IPS-11a (cell line): ENCODE data around the gene PPCDC.

ENCODE experiments used
- H3K4me3 ChIP-seq: one replicate; pipeline ENCODE4 v1.5.1; 2013; ENCODE audit warnings: low read depth, low read length, control low read depth

The PPCDC gene

DNA sequence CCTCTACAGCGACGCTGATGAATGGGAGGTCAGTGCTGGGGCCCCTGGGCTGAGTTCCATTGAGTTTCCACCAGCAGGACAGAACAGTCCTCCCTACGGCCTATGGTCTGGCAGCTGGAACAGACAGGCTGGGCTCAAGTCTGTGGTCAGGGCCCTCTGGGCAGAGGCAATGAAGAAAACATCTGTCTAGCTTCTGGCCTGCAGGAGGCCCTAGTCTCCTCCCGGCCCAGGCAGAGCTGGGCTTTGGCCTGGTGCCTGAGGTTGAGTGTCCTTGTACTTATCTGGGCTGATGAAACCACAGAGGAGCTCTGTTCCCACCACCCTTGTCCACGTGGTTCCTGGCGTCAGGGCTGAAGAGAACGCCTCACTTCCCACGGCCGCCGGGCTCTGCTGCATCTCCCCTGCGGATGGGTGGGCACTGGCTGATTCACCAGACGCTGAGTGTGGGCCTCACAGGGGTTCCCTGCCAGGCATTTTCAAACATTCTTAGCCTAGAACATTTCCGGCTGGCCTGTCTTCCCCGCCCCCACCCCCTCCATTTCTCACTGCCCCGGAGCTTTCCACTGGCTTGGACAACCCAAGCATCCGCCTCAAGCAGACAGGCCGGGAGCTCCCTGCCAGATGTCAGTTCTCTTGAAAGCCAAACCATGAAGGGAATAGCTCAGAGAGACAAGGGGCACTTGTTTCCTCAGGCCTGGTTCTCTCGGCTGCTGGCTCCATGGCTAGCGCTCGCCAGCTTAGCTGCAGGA is 20.3 kb downstream of the PPCDC start:
- no peak overlapping the region for H3K4me3 ChIP-seq

DNA sequence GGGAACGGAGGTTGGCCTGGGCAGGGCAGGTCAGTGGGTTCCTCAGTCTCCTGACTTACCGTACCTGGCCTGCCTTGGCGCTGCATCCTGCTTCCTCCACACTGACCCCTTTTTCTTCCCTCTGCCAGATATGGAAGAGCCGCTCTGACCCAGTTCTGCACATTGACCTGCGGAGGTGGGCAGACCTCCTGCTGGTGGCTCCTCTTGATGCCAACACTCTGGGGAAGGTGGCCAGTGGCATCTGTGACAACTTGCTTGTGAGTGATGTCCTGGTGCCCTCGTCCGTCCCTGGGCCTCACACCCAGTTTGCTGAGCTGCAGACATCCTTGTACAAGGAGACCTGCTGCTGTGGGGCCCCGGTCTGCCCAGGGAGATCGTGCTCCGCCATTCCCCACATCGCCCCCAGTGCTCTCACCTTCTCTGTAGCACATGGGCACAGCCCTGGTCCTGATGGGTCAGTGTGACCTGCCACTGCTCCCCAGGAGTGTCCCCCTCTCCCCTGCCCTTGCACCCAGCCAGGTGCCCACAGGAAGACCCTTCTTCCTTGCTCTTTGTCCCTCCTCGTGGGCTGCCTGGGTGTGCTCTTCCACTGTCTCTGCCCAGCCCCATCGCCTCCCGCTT is 21.0 kb downstream of the PPCDC start:
- H3K4me3 ChIP-seq, result no peak overlapping the region

DNA sequence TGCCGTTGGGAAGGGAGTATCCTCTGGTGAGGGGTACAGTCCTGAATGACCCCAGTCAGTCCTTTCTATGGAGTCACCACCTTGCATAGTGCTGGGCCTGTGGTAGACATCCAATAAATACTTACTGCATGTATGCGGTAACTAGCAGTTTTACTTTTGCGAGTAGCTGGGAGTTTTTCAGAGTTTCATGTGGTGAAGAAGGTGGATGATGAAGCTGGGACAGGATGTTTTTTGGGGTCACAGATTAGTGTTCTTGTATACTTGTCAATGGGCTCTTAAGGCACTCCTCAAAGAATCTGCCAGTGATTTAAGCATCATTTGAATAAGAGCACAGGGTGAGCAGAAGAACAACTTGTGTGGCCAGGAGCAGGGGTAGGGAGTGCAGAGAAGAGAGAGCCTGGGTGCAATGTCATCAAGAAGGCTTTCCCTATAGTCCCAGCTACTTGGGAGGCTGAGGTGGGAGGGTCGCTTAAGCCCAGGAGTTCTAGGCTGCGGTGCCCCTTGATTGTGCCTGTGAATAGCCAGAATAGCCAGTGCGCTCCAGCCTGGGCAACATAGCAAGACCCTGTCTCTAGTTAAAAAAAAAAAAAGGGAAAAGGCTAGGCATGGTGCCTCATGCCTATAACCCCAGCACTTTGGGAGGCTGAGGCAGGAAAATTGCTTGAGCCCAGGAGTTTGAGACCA is 22.1 kb downstream of the PPCDC start:
- H3K4me3 ChIP-seq, result no peak overlapping the region

DNA sequence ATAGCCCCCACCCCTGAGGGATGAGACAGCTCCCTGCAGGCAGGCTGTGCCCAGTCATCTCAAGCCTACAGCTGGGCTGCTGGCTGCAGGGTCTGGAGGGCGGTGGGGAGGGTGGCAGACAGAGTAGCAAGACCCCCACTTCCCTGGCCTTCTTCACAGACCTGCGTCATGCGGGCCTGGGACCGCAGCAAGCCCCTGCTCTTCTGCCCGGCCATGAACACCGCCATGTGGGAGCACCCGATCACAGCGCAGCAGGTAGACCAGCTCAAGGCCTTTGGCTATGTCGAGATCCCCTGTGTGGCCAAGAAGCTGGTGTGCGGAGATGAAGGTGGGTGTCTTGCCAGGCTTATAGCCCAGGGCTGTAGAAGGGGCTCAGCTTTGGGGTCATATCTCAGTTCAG is 25.0 kb downstream of the PPCDC start:
- no peak overlapping the region for H3K4me3 ChIP-seq

DNA sequence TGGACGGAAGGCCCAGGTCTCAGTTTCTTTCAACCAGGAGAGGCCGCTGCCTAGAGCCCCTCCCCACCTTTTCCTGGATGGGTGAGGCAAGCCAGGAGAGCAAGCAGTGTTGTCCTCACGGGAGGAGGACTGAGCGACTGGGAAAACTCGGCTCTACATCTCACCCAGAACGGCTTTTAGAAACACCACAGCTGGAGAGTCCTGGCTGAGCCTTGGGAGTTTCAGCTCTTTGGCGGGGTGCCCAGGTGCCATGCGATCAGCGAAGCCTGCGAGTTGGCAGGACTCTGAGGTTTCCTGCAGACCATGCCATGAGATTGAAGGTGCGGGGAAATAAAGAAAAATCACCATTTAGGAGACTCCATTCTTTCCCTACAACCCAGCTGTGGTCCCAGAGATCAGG is 26.0 kb downstream of the PPCDC start:
- H3K4me3 ChIP-seq, result no peak overlapping the region

DNA sequence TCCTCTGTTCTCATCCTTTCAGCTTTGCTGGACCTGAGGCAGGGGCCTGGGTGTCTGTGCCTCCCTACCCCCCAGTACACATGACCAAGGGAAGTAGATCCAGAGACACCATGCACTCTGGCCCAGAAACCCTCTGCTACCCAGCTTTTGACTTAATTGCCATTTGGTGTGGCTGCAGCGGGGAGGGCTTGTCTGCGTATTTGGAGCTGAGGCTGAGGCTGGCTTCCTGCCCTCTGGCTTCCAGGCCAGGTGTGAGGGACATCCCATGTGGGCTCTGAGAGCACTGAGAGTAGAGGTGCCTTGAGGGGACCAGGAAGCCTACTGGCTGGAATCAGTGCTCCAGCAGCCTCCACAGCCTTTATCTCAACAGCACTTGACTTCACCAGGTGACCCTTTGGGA is 26.9 kb downstream of the PPCDC start:
- no peak overlapping the region for H3K4me3 ChIP-seq

DNA sequence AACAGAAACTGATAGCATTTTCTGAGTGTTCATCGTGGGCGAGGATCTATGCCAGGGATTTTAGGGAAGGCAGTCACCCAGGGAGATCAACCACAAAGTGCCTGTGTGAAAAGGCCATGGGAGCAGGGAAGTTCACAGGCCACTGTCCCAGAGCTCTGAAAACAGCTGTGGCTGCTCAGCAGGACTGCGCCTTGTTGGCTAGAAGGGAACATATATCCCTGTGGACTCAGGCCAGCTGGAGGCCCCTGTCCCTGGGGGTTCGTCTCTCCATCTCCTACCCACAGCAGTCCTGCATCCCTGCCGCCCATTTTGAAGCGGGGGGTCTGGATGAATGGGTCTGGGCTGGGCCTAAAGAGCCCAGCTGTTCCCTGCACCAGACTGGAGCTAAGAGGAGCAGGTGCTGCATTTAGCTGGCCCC is 27.8 kb downstream of the PPCDC start:
- H3K4me3 ChIP-seq, result no peak overlapping the region

DNA sequence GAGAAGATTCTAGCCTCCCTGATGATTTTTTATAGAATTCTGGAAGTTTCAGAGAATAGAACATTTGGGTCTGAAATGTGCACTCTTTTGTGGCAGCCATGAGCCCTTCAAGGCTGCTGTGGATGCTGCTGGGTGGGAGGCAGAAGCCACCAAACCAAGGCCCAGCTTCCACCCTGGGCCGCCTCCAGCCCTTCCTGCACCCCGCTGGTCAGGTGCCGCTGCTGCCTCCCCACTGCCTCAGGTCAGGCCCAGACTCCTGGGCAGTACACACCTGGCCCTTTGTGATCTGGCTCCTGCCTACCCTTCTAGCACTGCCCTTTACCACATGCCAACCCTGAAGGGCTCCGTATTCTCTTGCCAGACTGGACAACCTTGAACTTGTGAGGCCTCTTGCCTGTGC is 28.3 kb downstream of the PPCDC start:
- H3K4me3 ChIP-seq, result no peak overlapping the region

DNA sequence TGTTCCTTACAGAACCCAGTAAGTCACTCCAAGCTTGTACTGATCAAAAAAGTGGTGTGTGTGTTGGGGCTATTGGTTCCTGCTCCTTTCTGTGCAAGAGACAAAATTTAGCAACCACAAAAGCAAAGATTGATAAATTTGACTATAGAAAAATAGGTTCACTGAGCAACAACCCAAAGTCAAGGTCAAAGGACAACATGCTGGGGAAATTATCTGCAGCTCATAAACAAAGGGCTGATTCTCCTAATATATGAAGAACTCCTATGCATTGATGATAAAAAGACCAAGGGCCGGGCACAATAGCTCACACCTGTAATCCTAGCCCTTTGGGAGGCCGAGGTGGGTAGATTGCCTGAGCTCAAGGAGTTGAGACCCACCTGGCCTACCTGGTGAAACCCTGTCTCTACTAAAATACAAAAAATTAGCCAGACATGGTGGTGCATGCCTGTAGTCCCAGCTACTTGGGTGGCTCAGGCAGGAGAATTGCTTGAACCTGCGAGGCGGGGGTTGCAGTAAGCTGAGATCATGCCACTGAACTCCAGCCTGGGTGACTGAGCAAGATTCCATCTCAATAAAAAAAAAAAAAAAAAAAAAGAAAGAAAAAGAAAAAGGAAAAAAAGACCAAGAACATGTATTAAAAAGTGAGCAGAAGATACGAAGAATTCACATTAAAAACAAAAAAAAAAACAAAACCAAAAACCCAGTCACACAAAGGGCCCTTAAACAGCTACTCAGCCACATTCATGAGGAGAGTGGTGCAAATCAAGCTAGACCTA is 29.8 kb downstream of the PPCDC start:
- H3K4me3 ChIP-seq, result no peak overlapping the region

DNA sequence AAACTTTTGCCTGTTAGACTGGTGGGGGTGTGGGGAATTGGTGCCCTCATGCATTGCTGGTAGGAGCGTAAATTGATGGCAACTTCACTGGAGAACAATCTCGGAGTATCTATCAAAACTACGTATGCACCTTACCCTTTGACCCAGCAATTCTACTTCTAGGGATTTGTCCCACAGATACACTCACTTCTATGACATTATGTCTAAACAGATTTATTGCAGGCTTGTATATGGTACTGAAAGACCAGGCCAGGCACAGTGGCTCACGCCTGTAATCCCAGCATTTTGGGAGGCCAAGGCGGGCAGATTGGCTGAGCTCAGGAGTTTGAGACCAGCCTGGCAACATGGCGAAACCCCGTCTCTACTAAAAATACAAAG is 30.3 kb downstream of the PPCDC start:
- H3K4me3 ChIP-seq, result no peak overlapping the region

DNA sequence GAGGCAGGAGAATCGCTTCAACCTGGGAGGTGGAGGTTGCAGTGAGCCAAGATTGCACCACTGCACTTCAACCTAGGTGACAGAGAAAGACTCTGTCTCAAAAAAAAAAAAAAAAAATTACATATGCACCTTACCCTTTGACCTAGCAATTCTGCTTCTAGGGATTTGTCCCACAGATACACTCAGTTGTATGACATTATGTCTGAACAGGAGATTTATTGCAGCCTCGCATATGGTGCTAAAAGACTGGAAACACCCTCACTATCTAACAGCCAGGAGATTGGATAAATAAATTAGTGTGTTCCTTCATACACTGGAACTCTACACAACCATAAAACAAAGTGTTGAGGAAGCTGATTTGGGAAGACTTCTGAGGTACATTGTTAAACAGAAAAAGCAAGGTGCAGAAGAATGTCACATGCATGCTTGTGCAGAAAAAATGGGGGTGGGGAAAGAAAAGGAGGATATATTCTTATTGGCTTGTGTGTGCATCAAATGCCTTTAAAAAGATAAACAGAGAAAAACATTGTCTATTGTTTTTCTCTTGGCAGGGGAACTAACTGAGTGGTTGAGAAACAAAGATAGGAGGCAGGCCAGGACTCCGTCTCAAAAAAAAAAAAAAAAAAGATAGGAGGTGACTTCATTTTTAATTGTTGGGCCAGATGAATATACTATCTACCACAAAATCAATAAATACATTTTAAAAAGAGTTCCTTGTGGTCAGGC is 30.9 kb downstream of the PPCDC start:
- no peak overlapping the region for H3K4me3 ChIP-seq

DNA sequence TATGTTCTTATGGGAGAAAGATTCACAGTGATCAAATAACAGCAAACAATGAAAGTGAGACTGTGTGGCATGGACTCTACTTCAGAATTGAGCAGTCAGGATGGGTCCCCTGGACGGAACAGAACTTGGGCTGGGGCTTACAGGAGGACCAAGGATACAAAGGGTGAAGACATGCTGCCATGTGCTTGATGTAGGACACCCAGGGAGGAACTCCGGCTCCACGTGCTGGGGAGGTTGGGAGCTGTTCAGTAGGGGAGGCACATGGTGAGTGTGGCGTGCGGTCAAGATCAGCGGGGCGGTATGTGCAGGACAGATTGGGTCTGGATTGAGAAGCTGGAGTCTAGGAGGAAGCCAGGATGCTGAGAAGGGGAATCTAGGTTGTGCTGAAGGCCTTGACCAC is 32.6 kb downstream of the PPCDC start:
- H3K4me3 ChIP-seq, result no peak overlapping the region

DNA sequence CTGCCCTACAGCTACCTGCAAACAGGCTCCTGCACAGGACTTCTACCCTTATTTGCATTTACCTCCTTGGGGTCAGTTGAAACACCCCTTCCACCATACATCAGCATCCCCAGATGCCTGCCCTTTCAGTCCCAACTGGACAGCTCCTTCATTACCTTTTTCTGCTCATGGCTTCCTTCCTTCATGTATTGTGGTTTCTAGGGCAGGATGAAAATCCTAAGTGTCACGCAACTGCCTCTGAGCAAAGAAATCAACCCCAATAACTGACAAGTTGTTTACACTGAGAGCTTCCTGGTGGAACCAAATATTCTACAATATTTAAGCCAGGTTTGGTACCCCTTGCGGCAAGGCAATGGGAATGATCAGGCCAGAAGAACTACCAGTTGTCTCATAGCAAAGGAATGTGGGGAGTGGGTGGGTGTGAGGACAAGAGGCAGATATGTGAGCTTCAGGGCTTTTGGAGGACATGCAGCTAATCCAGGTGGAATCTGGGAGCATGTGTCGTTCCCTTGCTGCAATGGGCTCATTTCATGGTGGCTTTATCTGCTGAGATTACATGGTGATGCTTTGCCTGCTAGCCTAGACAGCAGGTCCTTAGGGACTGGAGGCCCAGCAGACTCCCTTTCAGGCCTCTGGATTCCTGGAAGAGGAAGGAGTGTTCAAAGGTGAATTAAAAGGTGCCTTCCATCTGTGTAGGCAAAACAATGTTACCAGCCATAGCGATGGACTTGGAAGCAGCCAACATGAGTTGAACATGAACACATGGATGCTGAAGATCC is 34.9 kb downstream of the PPCDC start:
- no peak overlapping the region for H3K4me3 ChIP-seq

DNA sequence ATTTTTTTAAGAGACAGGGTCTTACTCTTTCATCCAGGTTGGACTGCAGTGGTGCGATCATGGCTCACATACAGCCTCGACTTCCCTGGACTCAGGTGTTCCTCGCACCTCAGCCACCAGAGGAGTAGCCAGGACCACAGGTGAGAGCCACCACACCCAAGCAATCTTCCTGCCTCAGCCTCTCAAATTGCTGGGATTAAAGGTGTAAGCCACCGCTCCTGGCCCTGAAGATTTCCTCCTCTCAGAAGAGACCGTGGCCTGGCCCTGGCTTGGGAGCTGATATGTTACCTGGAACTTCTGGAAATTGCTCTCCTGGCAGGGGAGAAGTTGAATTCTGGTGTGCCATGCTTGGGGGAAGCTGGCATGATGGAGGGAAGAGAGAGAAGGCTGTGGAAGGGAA is 36.2 kb downstream of the PPCDC start:
- no peak overlapping the region for H3K4me3 ChIP-seq

DNA sequence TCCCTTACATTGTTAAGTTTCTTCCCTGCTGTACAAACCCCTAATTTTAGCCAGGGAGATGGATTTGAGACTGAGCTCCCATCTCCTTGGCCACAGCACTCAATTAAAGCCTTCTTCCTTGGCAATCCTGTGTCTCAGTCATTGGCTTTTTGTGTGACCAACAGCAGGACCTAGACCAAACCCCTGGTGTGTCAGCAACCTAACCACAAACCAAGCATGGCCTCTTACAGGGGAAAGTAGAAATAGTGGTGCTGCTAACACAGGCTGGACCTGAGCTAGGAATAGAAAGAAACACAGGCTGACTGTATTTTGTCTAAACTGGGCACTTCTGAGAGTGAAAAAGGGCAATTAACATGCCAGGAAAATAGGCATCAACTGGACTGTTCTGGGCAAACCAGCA is 37.9 kb downstream of the PPCDC start:
- H3K4me3 ChIP-seq, result no peak overlapping the region

DNA sequence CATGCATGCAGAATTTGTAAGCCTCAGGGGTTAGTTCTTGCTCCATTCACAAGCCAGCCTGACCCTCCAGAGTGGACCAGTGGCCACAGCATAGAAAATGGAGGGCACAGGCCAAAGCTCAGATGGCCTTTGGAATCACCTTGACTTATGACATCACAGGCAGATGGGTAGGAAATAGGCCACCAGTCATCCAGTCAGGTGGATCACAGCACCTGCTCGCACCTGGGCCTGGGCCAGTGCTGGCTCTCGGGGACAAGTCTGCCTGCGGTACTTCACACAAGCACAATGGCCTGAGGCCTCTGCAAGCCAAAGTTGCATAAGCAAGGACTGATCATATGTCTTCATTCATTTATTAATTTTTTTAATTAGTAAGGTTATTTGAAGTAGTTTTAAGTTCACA is 39.3 kb downstream of the PPCDC start:
- no peak overlapping the region for H3K4me3 ChIP-seq

DNA sequence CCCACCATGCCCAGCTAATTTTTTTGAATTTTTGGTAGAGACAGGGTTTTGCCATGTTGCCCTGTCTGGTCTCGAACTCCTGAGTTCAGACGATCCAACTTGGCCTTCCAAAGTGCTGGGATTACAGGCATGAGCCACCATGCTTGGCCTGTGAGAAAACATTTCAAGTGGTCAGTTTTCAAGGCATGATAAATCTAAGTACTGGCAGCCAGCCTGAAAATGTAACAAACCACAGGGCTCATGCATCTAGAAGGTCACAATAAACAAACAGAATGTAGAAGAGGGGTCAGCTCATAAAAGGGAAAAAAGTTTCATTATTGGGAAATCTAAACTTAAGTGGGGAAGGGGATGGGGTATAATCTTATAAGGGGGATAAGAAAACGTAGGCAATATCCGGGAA is 39.9 kb downstream of the PPCDC start:
- H3K4me3 ChIP-seq, result no peak overlapping the region

DNA sequence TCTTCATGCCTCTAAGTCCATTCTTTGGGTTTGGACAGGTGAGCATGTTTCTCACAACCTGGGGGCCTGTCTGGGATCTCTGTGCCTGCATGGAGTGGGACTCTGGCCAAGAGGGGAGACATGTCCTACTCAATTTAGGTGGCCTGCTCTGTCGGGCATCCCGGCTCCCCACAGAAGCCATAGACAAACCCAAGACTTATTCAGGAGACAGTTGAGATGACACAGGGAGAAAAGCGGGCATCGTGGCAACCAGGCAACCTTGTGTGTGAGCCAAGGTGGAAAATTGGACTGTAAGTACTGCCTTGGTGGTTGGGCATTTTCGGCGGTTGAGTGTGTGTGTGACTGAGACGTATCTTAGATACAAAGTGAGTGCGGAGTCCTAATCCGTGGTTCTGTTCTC is 40.5 kb downstream of the PPCDC start:
- no peak overlapping the region for H3K4me3 ChIP-seq

DNA sequence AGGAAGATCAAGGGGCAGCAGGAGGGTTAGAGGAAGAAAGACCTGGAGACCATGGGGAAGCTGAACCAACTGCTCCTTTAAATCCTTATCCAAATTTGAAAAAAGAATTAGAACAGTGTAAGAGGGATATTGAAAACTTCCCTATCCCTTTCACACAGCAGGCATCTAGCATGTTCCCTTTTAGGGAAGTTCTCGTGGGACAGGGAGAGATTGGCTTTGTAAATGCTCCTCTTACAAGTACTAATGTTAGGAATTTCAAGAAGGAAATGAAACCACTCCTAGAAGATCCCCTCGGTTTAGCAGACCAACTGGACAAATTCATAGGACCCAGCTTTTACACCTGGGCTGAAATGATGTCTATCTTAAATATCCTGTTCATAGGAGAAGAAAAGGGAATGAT is 41.5 kb downstream of the PPCDC start:
- no peak overlapping the region for H3K4me3 ChIP-seq

DNA sequence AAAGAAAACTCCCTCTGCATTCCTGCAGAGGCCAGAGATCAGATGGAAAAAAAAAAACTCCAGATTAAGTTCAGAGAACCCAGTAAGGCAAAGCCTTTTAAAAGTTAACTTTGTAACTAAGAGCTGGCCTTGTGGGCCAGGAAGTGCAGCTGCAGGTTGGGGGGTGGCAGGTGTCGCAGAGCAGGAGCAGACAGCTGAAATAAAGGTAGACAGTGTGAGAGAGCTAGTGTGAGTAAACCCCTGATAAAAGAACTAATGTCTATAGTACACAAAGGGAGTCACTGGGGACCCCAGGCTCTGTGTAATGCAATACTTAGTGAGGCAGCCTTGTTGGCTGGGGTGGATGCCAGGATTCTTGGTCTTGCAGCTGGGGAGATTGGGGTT is 42.1 kb downstream of the PPCDC start:
- H3K4me3 ChIP-seq, result no peak overlapping the region
